Hepatocyte (in vitro differentiated cells): Measurements from ENCODE around the gene TMPRSS11F. TPM values are rescaled to one million over a fixed set of nuclear protein-coding genes. Genes with fewer than 3 reads are reported as not detected.

ENCODE experiments used
- DNase-seq: peaks from one replicate; pipeline ENCODE4 v3.0.0-alpha.2; 2016; ENCODE audit warnings: low spot score
- H2AFZ ChIP-seq: fragments of 200-600 bp; sonication (generic); 2 replicates; pipeline ENCODE4 v1.6.0; 2016; ENCODE audit warnings: antibody characterized with exemption, mild to moderate bottlenecking
- H3K27ac ChIP-seq: fragments of 200-600 bp; sonication (generic); 2 replicates; pipeline ENCODE4 v1.5.1; 2016; ENCODE audit warnings: mild to moderate bottlenecking
- H3K27me3 ChIP-seq: fragments of 200-600 bp; sonication (generic); 2 replicates; pipeline ENCODE4 v1.6.1; 2016
- H3K36me3 ChIP-seq: fragments of 200-600 bp; sonication (generic); replicated peaks from 2 replicates; pipeline ENCODE4 v1.5.1; 2016; ENCODE audit warnings: low read depth; ENCODE audit not compliant: insufficient read depth
- H3K4me1 ChIP-seq: fragments of 200-600 bp; sonication (generic); 2 replicates; pipeline ENCODE4 v1.5.1; 2016; ENCODE audit warnings: mild to moderate bottlenecking, moderate library complexity; ENCODE audit not compliant: insufficient read depth
- H3K4me2 ChIP-seq: fragments of 200-600 bp; sonication (generic); 2 replicates; pipeline ENCODE4 v1.6.0; 2016
- H3K4me3 ChIP-seq: fragments of 200-600 bp; sonication (generic); 2 replicates; pipeline ENCODE4 v1.5.1; 2016; ENCODE audit warnings: mild to moderate bottlenecking
- H3K79me2 ChIP-seq: fragments of 200-600 bp; sonication (generic); 2 replicates; pipeline ENCODE4 v1.6.0; 2017; ENCODE audit warnings: mild to moderate bottlenecking
- H3K9me2 ChIP-seq: fragments of 200-600 bp; sonication (generic); replicated peaks from 2 replicates; pipeline ENCODE4 v1.6.0; 2017; ENCODE audit warnings: mild to moderate bottlenecking; ENCODE audit not compliant: insufficient read depth
- H3K9me3 ChIP-seq: fragments of 200-600 bp; sonication (generic); 2 replicates; pipeline ENCODE4 v1.5.1; 2016; ENCODE audit warnings: low read depth, mild to moderate bottlenecking
- H4K20me1 ChIP-seq: fragments of 200-600 bp; sonication (generic); 2 replicates; pipeline ENCODE4 v1.6.0; 2016; ENCODE audit warnings: mild to moderate bottlenecking; ENCODE audit not compliant: insufficient read depth, poor library complexity, severe bottlenecking
- CTCF ChIP-seq: fragments of 200-600 bp; sonication (generic); IDR thresholded peaks from 2 replicates; pipeline ENCODE4 v1.5.1; 2016; ENCODE audit warnings: antibody characterized with exemption, mild to moderate bottlenecking; ENCODE audit not compliant: poor library complexity
- EZH2 ChIP-seq: fragments of 200-600 bp; sonication (generic); IDR thresholded peaks from 2 replicates; pipeline ENCODE4 v1.6.1; 2016; ENCODE audit warnings: antibody characterized with exemption, mild to moderate bottlenecking, borderline replicate concordance
- EZH2phosphoT487 ChIP-seq: fragments of 200-600 bp; sonication (generic); IDR thresholded peaks from one replicate; pipeline ENCODE4 v1.6.1; 2018; ENCODE audit warnings: antibody characterized with exemption, mild to moderate bottlenecking, low read depth, moderate library complexity; ENCODE audit not compliant: unreplicated experiment, severe bottlenecking
- WGBS: methylation state at CpG from one replicate; pipeline ENCODE4 v1.1.6; 2016; ENCODE audit warnings: low lambda C conversion rate; ENCODE audit errors: missing lambda C conversion rate; 5-methylcytosine and 5-hydroxymethylcytosine counted together
- polyA plus RNA-seq: library from polyadenylated mRNA; unstranded; fragments of >200 nt; fragmentation: Nextera tagmentation; extraction: Ambion mirVana; gene quantifications from 2 replicates; pipeline ENCODE4 v1.2.1, GENCODE V29; 2016
- total RNA-seq: library from RNA; depleted of rRNA; stranded (reverse); fragments of >200 nt; gene quantifications from 2 replicates; pipeline ENCODE4 v1.2.3, GENCODE V29; 2014

TMPRSS11F gene
- total and polyA plus RNA-seq, 2 experiments from 2014 or later: 0.07 TPM; not detected in 1

- WGBS: 95% methylated on average over 1 of the region's 1 CpG
Measured at GRCh38 chr4:68163754-68164153, 34.1 kb upstream of the TMPRSS11F start.

GRCh38 chr4:68162196-68162595 lies 32.5 kb upstream of the TMPRSS11F start:
- no peaks in the 10 kb centered on the region for H3K9me3 ChIP-seq
- no peak overlapping the region for H3K4me3 ChIP-seq

More at GRCh38 chr4:68163754-68164153, 34.1 kb upstream of the TMPRSS11F start:
- Histone ChIP-seq H2AFZ (no peak overlapping the region), H3K27ac (no peak overlapping the region), H3K27me3 (no peaks in the 10 kb centered on the region), H4K20me1 (no peaks in the 10 kb centered on the region), H3K79me2 (no peaks in the 10 kb centered on the region), H3K36me3 (no peaks in the 10 kb centered on the region), H3K4me1 (no peaks in the 10 kb centered on the region), H3K9me2 (no peaks in the 10 kb centered on the region), H3K9me3 (no peaks in the 10 kb centered on the region), H3K4me2 (no peak overlapping the region), H3K4me3 (no peak overlapping the region)
- DNase-seq: no peak
- no peak for TF ChIP-seq EZH2phosphoT487
- TF ChIP-seq CTCF: no peak
- TF ChIP-seq EZH2: no peak

GRCh38 chr4:68152411-68152810 lies 22.7 kb upstream of the TMPRSS11F start:
- H3K9me3 ChIP-seq: no peaks in the 10 kb centered on the region
- H3K4me2 ChIP-seq: no peak overlapping the region
- peaks cover 5% of the 10 kb centered on the region for H3K4me1 ChIP-seq
- no peaks in the 10 kb centered on the region for H3K79me2 ChIP-seq
- H3K9me2 ChIP-seq: no peaks in the 10 kb centered on the region
- no peaks in the 10 kb centered on the region for H4K20me1 ChIP-seq
- peak overlapping the region; percentile 56 for H3K27ac ChIP-seq
- H2AFZ ChIP-seq: no peak overlapping the region
- 13% methylated on average over 2 of the region's 2 CpGs for WGBS
- H3K27me3 ChIP-seq: no peaks in the 10 kb centered on the region
- DNase-seq: peak; percentile 53
- no peaks in the 10 kb centered on the region for H3K36me3 ChIP-seq
- no peak overlapping the region for H3K4me3 ChIP-seq
- TF ChIP-seq EZH2 (no peak), EZH2phosphoT487 (no peak), CTCF (no peak)

More at GRCh38 chr4:68162196-68162595, 32.5 kb upstream of the TMPRSS11F start:
- Histone ChIP-seq H3K27ac (no peak overlapping the region), H3K9me2 (no peaks in the 10 kb centered on the region), H3K4me1 (no peaks in the 10 kb centered on the region), H3K79me2 (no peaks in the 10 kb centered on the region), H3K36me3 (no peaks in the 10 kb centered on the region), H3K4me2 (no peak overlapping the region), H3K27me3 (no peaks in the 10 kb centered on the region), H2AFZ (no peak overlapping the region), H4K20me1 (no peaks in the 10 kb centered on the region)
- DNase-seq: no peak
- TF ChIP-seq EZH2phosphoT487: no peak
- TF ChIP-seq EZH2: no peak
- no peak for TF ChIP-seq CTCF
- WGBS: 85% methylated on average over 4 of the region's 4 CpGs
